Neural crest cell (in vitro differentiated cells): ENCODE results near the gene CERS6. TPM values are rescaled to one million over a fixed set of nuclear protein-coding genes. Genes with fewer than 3 reads are reported as not detected.

Experiments used
- DNase-seq: peaks from one replicate; pipeline ENCODE4 v3.0.0; 2021; ENCODE audit warnings: low read depth, mixed read lengths, low spot score
- H3K27ac Mint-ChIP-seq: one replicate; pipeline ENCODE4 v1.8.0; 2021; ENCODE audit warnings: mild to moderate bottlenecking, mixed read lengths; ENCODE audit not compliant: unreplicated experiment
- H3K27me3 Mint-ChIP-seq: 2 replicates; pipeline ENCODE4 v1.8.0; 2021; ENCODE audit warnings: low read depth, mild to moderate bottlenecking, mixed read lengths
- H3K36me3 Mint-ChIP-seq: 2 replicates; pipeline ENCODE4 v1.8.0; 2021; ENCODE audit warnings: low read depth, mild to moderate bottlenecking, mixed read lengths
- H3K4me1 Mint-ChIP-seq: 2 replicates; pipeline ENCODE4 v1.8.0; 2021; ENCODE audit warnings: mixed read lengths
- H3K4me3 Mint-ChIP-seq: one replicate; pipeline ENCODE4 v1.8.0; 2021; ENCODE audit warnings: mild to moderate bottlenecking, mixed read lengths
- H3K9me3 Mint-ChIP-seq: 2 replicates; pipeline ENCODE4 v1.8.0; 2021; ENCODE audit warnings: mixed read lengths
- CTCF ChIP-seq: fragments of 200-600 bp; sonication (generic); conservative IDR thresholded peaks from 2 replicates; pipeline ENCODE4 v1.5.0; 2021; ENCODE audit warnings: antibody characterized with exemption, mild to moderate bottlenecking
- total RNA-seq: library from RNA; stranded (reverse); gene quantifications from 2 replicates; pipeline ENCODE4 v1.2.1, GENCODE V29; 2021

The CERS6 gene
- total RNA-seq, 1 donor from 2014 or later: 27.4 TPM

GRCh38 chr2:168722592-168722991 is 266.5 kb downstream of the CERS6 start:
- Mint-ChIP-seq H3K4me1 (peaks cover 14% of the 10 kb centered on the region), H3K4me3 (no peak overlapping the region), H3K27me3 (no peaks in the 10 kb centered on the region), H3K36me3 (peaks cover 33% of the 10 kb centered on the region), H3K9me3 (peaks cover 10% of the 10 kb centered on the region), H3K27ac (no peak overlapping the region)
- no peak for TF ChIP-seq CTCF
- no peak for DNase-seq

- H3K9me3 Mint-ChIP-seq: peaks cover 10% of the 10 kb centered on the region
- no peak overlapping the region for H3K4me3 Mint-ChIP-seq
- H3K4me1 Mint-ChIP-seq: peaks cover 14% of the 10 kb centered on the region
- H3K27ac Mint-ChIP-seq: no peak overlapping the region
- H3K36me3 Mint-ChIP-seq: peaks cover 33% of the 10 kb centered on the region
- H3K27me3 Mint-ChIP-seq: no peaks in the 10 kb centered on the region
- TF ChIP-seq CTCF: no peak
- no peak for DNase-seq
These were observed 267.3 kb downstream of the CERS6 start for GRCh38 chr2:168723275-168723899.

GRCh38 chr2:168726375-168726774 is 270.3 kb downstream of the CERS6 start:
- TF ChIP-seq CTCF: no peak
- peaks cover 14% of the 10 kb centered on the region for H3K4me1 Mint-ChIP-seq
- DNase-seq: no peak
- no peak overlapping the region for H3K27ac Mint-ChIP-seq
- no peaks in the 10 kb centered on the region for H3K27me3 Mint-ChIP-seq
- H3K36me3 Mint-ChIP-seq: peaks cover 24% of the 10 kb centered on the region
- H3K4me3 Mint-ChIP-seq: no peak overlapping the region
- peaks cover 10% of the 10 kb centered on the region for H3K9me3 Mint-ChIP-seq

GRCh38 chr2:168727904-168728470 is 271.9 kb downstream of the CERS6 start:
- H3K27me3 Mint-ChIP-seq: no peaks in the 10 kb centered on the region
- H3K4me3 Mint-ChIP-seq: no peak overlapping the region
- peaks cover 18% of the 10 kb centered on the region for H3K4me1 Mint-ChIP-seq
- no peak overlapping the region for H3K27ac Mint-ChIP-seq
- H3K9me3 Mint-ChIP-seq: peaks cover 10% of the 10 kb centered on the region
- no peak for TF ChIP-seq CTCF
- DNase-seq: no peak
- peaks cover 20% of the 10 kb centered on the region for H3K36me3 Mint-ChIP-seq

GRCh38 chr2:168729455-168729854 is 273.4 kb downstream of the CERS6 start:
- peaks cover 6% of the 10 kb centered on the region for H3K36me3 Mint-ChIP-seq
- no peaks in the 10 kb centered on the region for H3K27me3 Mint-ChIP-seq
- no peak overlapping the region for H3K27ac Mint-ChIP-seq
- TF ChIP-seq CTCF: no peak
- H3K9me3 Mint-ChIP-seq: no peaks in the 10 kb centered on the region
- no peak for DNase-seq
- H3K4me1 Mint-ChIP-seq: peaks cover 12% of the 10 kb centered on the region
- H3K4me3 Mint-ChIP-seq: no peak overlapping the region
